CD4-positive, alpha-beta T cell treated with Interleukin-17A for 4 hours (primary cell): ENCODE results near the gene CRTC3.

Source experiments
- DNase-seq: peaks from one replicate; pipeline ENCODE4 v3.0.0-alpha.2; 2020; ENCODE audit warnings: mixed read lengths

The CRTC3 gene

GRCh38 chr15:90564051-90564450 is 34.3 kb downstream of the CRTC3 start:
- DNase-seq, result no peak

GRCh38 chr15:90564590-90564989 is 34.9 kb downstream of the CRTC3 start:
- no peak for DNase-seq

DNA sequence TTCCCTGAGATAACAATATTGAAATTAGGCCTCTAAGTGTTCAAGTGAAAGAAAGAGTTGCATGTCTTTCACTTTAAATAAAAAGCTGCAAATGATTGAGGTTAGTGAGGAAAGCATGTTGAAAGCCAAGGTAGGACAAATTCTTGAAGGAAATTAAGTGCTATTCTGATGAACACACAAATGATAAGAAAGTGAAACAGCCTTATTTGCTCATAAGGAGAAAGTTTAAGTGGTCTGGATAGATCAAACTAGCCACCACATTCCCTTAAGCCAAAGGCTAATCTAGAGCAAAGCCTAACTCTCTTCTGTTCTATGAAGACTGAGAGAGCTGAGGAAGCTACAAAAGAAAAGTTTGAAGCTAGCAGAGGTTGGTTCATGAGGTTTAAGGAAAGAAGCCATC is 36.1 kb downstream of the CRTC3 start:
- no peak for DNase-seq

DNA sequence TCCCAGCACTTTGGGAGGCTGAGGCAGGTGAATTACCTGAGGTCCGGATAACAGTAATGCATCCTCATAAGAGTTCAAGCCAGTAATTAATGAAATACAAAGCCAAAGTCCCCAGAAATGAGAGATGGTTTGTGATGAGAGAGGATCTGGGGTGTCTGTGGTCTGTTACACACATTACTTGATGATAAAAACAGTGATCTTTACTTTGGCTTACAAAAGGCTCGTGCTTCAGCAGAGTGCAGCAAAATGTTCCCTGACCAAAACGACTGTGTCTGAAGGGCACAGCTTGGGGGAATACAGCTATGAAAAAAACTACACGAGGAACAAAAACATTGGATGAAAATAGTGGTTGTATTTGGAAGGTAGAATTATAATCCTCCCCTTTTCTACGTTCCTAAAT is 40.9 kb downstream of the CRTC3 start:
- no peak for DNase-seq

DNA sequence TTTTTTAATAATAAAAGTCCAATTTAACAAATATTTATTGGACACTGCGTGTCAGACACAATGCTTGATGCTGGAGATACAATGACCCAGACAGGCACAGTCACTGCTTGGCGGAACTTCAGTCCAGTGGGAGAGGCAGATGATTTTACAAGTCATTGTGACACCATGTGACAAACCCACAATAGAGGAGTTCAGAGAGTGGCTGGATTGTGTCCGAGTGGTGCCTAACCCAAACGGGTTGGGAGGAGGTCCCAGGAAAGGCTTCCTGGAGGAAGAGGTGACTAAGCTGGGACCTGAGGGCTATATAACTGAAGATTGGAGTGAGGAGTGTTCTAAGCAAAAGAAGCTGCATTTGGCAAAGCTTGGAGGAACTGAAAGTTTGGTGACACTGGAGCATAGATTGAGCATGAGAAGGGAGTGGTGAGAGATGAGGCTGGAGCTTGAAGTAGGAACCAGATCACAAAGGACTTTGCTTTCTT is 41.4 kb downstream of the CRTC3 start:
- no peak for DNase-seq

DNA sequence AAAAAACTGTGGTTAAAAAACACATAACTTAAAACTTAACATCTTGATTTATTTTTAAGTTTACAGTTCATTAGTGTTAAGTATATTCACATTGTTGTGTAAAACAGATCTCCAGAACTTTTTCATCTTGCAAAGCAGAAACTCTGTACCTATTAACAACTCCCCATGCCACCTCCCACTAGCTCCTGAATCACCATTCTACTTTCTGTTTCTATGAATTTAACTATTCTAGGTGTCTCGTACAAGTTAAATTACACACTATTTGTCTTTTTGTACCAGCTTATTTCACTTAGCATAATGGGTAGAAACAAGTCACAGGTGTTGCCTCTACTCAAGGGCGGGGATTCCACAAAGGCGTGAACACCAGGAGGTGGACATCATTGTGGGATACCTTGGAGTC is 43.2 kb downstream of the CRTC3 start:
- DNase-seq, result no peak

DNA sequence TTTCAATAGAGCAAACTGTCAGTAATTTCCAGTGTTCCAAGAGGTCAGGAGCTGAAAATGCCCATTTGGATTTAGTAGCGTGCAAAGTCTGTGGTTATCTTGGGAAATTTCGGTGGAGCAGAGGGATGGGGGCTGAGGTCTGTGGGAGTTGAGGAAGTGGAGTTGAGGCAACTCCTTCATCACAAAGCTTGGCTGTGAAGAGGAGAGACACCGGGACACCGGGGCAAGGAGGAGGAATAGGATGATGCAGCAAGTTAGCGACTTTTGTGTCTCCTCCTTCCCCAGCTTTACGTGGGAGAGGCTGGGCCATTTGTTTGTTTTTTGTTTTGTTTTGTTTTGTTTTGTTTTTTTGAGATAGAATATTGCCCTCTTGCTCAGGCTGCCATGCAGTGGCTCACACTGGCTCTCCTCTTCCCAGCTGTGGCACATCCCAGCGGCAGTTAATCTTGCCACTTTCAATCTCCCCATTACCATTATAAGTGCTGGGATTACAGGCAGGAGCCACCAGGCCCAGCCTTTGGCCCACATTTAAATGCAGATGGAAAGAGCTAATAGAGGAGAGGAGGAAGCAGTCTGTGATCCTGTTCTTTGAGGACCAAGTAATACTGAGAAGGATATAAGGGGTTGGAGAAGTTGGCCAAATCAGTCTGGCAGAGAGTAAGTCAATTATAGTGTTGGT is 47.1 kb downstream of the CRTC3 start:
- no peak for DNase-seq

DNA sequence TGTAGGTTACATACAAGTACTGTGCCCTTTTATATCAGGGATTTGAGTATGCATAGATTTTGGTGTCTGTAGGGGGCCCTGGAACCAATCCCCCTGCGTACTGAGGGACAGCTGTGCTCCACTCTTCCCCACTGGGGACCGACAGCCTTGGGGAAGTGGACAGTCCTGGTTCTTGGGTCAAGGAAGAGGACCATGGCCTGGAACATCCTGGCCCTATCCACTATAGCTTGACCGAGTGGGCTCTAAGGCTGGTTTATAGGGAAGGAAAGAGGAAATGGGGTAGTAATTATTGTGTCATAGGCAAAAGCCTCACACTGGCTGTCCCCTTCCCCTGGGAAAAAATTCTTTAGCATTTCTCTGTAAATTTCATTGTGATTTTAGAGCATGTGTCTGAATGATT is 49.5 kb downstream of the CRTC3 start:
- DNase-seq, result no peak

- DNase-seq, result no peak
Observed at GRCh38 chr15:90580099-90580498, 50.4 kb downstream of the CRTC3 start.

DNA sequence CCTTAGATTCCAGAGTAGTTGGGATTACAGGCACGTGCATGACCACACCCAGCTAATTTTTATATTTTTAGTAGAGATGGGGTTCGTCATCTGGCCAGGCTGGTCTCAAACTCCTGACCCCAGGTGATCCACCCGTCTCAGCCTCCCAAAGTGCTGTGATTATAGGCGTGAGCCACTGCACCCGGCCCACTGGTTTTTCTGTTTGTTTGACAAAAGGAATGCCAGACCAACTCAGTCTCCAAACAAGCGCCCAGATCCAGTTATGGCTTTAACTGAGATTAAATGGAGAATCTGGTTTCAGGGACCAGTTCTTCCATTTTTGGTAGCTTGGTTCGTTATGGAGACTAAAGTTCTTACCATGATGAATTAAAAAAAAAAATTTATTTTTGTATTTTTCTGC is 50.8 kb downstream of the CRTC3 start:
- DNase-seq, result no peak

DNA sequence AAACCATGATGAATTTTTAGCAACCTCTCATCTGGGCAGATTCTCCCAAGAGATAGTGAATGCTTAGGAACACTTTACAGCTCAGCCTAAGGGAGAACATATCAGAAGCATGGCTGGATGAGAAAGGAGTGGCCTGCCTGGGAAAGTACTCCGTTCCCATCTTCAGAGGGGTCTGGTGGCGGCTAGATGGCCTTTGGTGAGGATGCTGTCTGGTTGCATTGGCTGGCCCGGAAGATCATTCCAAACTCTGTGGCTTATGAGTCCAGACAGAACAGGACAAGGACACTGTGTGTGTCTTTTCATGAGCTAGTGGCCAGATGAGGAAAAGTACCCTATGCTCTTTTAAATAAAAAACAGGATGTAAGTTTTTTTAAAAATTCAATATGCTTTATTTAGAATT is 51.2 kb downstream of the CRTC3 start:
- DNase-seq, result no peak

DNA sequence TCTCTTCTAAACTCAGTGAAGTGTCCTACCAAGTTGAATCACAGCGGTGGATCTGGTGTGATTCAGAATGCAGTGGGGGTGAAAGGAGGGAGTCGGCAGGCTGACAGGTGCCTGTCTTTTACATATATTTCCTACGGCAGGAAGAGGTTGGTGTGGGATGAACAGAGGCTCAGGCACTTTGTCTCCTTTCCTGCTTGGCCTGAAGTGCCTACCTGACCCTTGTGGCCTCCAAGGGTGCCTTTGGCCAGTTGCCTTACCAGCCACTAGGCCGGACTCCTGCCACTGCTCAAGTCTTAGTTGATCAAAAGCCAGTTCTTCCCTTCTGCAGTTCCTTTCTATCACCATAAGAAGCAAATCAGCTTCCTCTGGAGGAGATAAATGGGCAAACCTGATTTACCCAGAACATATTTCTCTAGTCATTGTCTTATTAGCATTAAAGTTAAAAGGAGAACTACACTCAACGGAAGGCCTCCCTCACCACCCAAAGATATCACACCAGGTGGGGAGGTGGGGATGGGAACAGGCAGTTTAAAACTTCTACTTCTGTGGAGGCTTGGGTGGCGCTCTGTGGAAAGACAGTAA is 52.1 kb downstream of the CRTC3 start:
- DNase-seq, result peak; percentile 58

- DNase-seq, result no peak
Observed at GRCh38 chr15:90582553-90582952, 52.8 kb downstream of the CRTC3 start.

GRCh38 chr15:90583471-90584252 is 53.9 kb downstream of the CRTC3 start:
- no peak for DNase-seq

DNA sequence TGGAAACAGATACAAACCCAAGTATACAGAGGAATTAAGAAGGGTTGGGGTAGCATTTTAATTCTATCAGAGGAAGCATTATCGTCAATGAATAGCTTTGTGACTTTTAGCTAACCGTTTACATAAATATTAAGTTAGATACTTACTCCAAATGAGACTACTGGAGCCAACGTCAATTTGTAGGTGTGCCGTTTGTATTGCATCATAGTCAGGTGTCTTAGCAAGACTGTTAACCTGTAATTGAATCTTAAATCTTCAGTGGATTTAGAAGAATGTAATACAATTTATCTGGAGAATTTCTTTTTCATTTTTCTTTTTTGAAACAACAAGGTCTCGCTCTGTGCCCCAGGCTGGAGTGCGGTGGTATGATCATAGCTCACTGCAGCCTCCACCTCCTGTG is 55.1 kb downstream of the CRTC3 start:
- no peak for DNase-seq

- DNase-seq, result no peak
Observed at GRCh38 chr15:90585863-90586262, 56.1 kb downstream of the CRTC3 start.

DNA sequence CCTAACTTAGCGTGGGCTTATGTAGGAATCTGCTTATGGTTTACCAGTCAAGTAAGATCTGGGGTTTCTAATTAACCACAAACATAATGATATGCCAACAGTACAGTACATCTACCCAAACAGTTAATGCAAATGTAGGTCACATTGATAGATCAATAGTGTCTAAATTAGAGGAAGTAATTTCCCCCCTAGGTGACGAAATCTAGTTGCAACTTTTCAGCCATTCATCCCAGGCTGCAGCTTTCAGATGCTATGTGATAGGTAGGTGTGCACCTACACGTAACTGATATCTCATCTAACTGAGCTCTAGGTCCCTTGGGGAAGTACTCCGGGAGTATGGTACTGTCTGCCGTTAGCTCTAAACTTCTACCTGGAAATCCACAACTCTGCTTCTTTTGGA is 57.2 kb downstream of the CRTC3 start:
- no peak for DNase-seq

DNA sequence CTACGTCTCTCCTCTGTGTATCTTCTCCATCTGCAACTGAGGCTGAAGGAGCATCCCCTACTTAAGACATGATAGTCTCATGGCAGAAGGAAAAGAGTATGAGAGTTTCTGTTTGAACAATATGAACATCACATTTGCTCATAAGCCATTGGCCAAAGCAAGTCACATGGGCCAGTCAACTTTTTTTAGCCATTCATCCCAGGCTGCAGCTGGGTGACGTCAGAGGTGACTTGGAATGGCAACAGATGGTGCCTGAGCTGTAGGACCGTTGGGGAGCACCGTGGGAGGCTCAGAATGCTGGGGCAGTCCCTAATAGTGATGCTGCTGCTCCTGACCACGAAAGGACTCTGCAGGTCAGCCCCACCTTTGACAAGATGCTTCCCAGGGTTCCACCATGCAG is 58.7 kb downstream of the CRTC3 start:
- DNase-seq, result no peak

- no peak for DNase-seq
Observed at GRCh38 chr15:90591524-90591923, 61.8 kb downstream of the CRTC3 start.

- DNase-seq, result no peak
Observed at GRCh38 chr15:90592131-90592881, 62.6 kb downstream of the CRTC3 start.

DNA sequence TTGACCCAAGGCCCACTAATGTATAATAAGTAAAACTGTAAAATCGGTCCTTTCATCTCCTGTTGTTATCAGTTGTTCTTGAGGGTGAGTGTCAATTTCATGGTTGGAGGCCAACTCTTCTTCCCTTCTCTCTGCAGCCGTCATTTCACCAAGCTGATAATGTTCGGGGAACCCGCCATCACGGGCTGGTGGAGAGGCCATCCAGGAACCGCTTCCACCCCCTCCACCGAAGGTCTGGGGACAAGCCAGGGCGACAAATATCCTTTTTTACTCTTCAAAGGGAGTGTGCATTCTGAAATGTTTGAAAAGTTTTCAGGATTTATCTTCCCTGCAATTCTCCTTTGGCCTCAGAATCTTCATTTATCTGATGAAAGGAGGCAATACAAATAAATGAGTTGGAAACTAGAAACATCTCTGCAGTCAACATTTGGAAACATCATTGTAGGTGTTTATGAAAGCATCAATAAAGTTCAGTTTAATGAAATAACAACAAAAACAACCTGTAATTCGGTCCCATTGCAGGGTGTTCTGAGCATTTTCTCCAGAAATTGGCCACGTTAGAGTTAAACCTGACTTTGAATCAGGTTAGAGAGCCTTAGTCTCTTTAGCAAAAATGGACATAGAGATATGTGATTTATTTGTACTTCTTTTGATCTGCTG is 63.9 kb downstream of the CRTC3 start:
- DNase-seq, result peak; percentile 17

DNA sequence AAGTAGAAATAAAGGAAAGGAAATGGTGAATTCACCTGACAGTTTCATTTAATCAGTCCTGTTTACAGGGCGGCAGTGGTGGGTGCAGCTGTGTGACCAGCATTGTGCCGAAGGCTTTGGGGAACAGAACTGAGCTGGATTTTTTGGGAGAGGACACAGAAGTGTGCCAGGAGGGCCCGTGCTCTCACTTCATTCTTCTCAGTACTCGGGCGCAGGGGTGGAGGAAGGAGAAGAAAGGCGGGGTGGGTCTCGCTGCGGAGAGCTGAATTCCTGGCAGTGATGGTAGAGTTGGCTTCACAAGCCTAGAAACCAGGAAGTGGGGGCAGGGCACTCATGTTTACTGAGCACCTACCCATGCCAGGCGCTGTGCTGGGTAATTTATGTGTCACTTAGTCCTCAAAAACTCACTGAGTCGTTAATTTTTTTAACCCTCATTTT is 64.6 kb downstream of the CRTC3 start:
- DNase-seq, result peak; percentile 92

- DNase-seq, result peak; percentile 12
Observed at GRCh38 chr15:90595763-90596155, 66.0 kb downstream of the CRTC3 start.
